Common myeloid progenitor, CD34-positive (primary cell): Measurements from ENCODE around the gene TLL2.

Source experiments
- CTCF ChIA-PET: fragments of 350-600 bp; sonication (Branson Sonifier 250); formaldehyde crosslinking; loops from one replicate; lab custom pipeline; 2021; ENCODE audit warnings: antibody characterized with exemption; lab: Charles Lee
- POLR2A ChIA-PET: fragments of 350-600 bp; sonication (Branson Sonifier 250); formaldehyde crosslinking; loops from one replicate; lab custom pipeline; 2021; ENCODE audit warnings: antibody characterized with exemption; lab: Charles Lee
- DNase-seq, 3 donors: peaks; one replicate each; pipeline versions ENCODE4 v3.0.0 to v3.0.0-alpha.2; 2013
- H3K27ac ChIP-seq, 2 experiments: 1 replicate in 1 of 2; 2 replicates in 1 of 2; pipeline ENCODE4 v1.7.0; 2013; ENCODE audit warnings: inconsistent platforms in 2 of 2, low read length in 2 of 2, mild to moderate bottlenecking in 2 of 2, low read depth in 1 of 2, moderate library complexity in 1 of 2; ENCODE audit not compliant: severe bottlenecking in 2 of 2, insufficient read depth in 1 of 2, poor library complexity in 1 of 2
- H3K27me3 ChIP-seq, 5 experiments: replicated peaks in 2 of 5; 1 replicate in 3 of 5; 2 replicates in 2 of 5; pipeline versions ENCODE4 v1.6.1 to v1.7.0; 2013; ENCODE audit warnings: low read length in 4 of 5, mild to moderate bottlenecking in 2 of 5, moderate library complexity in 2 of 5, inconsistent platforms in 1 of 5; ENCODE audit not compliant: insufficient read depth in 5 of 5, control insufficient read depth in 4 of 5
- H3K36me3 ChIP-seq, 4 experiments: 1 replicate in 2 of 4; 2 replicates in 2 of 4; pipeline versions ENCODE4 v1.6.1 to v1.7.0; 2013; ENCODE audit warnings: low read length in 3 of 4, control low read depth in 1 of 4, mild to moderate bottlenecking in 1 of 4; ENCODE audit not compliant: control insufficient read depth in 4 of 4, insufficient read depth in 4 of 4
- H3K4me1 ChIP-seq, 4 experiments: 1 replicate in 3 of 4; 2 replicates in 1 of 4; pipeline versions ENCODE4 v1.6.1 to v1.7.1; 2013; ENCODE audit warnings: low read length in 3 of 4, mild to moderate bottlenecking in 3 of 4, control low read depth in 1 of 4, inconsistent platforms in 1 of 4, moderate library complexity in 1 of 4; ENCODE audit not compliant: control insufficient read depth in 4 of 4, insufficient read depth in 4 of 4; ENCODE audit errors: control extremely low read depth in 1 of 4
- H3K4me3 ChIP-seq, 7 experiments: 1 replicate in 4 of 7; 2 replicates in 3 of 7; pipeline versions ENCODE4 v1.5.1 to v1.7.0; 2013; ENCODE audit warnings: mild to moderate bottlenecking in 7 of 7, low read length in 6 of 7, moderate library complexity in 6 of 7, inconsistent platforms in 2 of 7, low read depth in 2 of 7, control low read depth in 1 of 7; ENCODE audit not compliant: insufficient read depth in 4 of 7, control insufficient read depth in 1 of 7; ENCODE audit errors: extremely low read depth in 1 of 7
- H3K9me3 ChIP-seq, 5 experiments: 1 replicate in 4 of 5; 2 replicates in 1 of 5; pipeline versions ENCODE4 v1.6.1 to v1.7.1; 2013; ENCODE audit warnings: low read length in 4 of 5, mild to moderate bottlenecking in 2 of 5, inconsistent platforms in 1 of 5, low read depth in 1 of 5, moderate library complexity in 1 of 5; ENCODE audit not compliant: control insufficient read depth in 4 of 5, insufficient read depth in 2 of 5; ENCODE audit errors: control extremely low read depth in 1 of 5
- WGBS: methylation state at CpG from one replicate; pipeline ENCODE4 v1.1.5; 2013; ENCODE audit not compliant: insufficient coverage; 5-methylcytosine and 5-hydroxymethylcytosine counted together

The TLL2 gene

DNA sequence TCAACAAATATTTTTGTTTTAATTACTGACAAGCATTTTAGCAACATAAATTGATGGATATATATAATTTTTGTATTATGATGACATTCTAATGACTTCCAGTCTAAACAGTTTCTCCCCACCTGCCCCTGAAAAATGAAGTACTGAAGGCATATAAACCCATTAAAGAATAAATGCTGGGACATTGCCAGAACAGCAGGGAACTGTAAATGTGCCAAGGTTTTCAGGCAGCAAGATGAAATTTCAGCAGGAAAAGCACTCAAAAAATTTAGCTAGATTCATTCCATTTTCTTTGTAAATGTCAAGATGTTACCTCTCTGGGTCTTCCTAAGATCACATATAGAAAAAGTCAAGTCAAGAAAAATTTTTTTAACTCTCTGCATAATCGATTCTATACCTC, 11.0 kb upstream of the TLL2 start:
- ChIA-PET POLR2A (no interaction called here), CTCF (interaction anchor here (0.9 kb wide), 1 partner anchor 14 kb away, joined by 3 read pairs; no protein-coding TSS in a partner anchor)
- H3K4me3 ChIP-seq = no peak overlapping the region
- H3K27ac ChIP-seq = no peak overlapping the region
- DNase-seq = no peak
- no CpG with 5 or more reads among the region's 1 CpG for WGBS
- H3K4me1 ChIP-seq = peaks cover 0 to 2% (median 0%) of the 10 kb centered on the region in 4 experiments
- H3K36me3 ChIP-seq = peaks cover 19 to 64% (median 42%) of the 10 kb centered on the region in 4 experiments
- no peaks in the 10 kb centered on the region for H3K9me3 ChIP-seq
- H3K27me3 ChIP-seq = no peaks in the 10 kb centered on the region

GRCh38 chr10:96517284-96517683, 3.6 kb upstream of the TLL2 start:
- Histone ChIP-seq H3K4me3 (no peak overlapping the region), H3K9me3 (no peaks in the 10 kb centered on the region), H3K36me3 (peaks cover 5 to 27% (median 16%) of the 10 kb centered on the region in 4 experiments), H3K27me3 (peaks cover 7 to 51% (median 22%) of the 10 kb centered on the region in 5 experiments), H3K4me1 (peaks cover 0 to 22% (median 22%) of the 10 kb centered on the region in 4 experiments), H3K27ac (no peak overlapping the region)
- WGBS = 100% methylated on average over 1 of the region's 1 CpG
- DNase-seq = peak in 1 of 3 donors; percentile 19
- POLR2A ChIA-PET = no interaction called here
- CTCF ChIA-PET = interaction anchor here (1.8 kb wide), 1 partner anchor 64 kb away, joined by 3 read pairs; no protein-coding TSS in a partner anchor

- no peak for DNase-seq
- no peak overlapping the region for H3K4me3 ChIP-seq
- H3K36me3 ChIP-seq = peaks cover 0 to 18% (median 10%) of the 10 kb centered on the region in 4 experiments
- POLR2A ChIA-PET = no interaction called here
- no peak overlapping the region for H3K27ac ChIP-seq
- CTCF ChIA-PET = interaction anchor here (0.9 to 1.8 kb wide), 7 partner anchors 10 to 142 kb away, joined by 3 to 5 read pairs (median 3); no protein-coding TSS in a partner anchor
- peaks cover 0 to 24% (median 23%) of the 10 kb centered on the region in 4 experiments for H3K4me1 ChIP-seq
- 96% methylated on average over 2 of the region's 2 CpGs for WGBS
- H3K27me3 ChIP-seq = peaks cover 7 to 61% (median 30%) of the 10 kb centered on the region in 5 experiments
- H3K9me3 ChIP-seq = no peaks in the 10 kb centered on the region
Measured at GRCh38 chr10:96516337-96516736, 2.6 kb upstream of the TLL2 start.

DNA sequence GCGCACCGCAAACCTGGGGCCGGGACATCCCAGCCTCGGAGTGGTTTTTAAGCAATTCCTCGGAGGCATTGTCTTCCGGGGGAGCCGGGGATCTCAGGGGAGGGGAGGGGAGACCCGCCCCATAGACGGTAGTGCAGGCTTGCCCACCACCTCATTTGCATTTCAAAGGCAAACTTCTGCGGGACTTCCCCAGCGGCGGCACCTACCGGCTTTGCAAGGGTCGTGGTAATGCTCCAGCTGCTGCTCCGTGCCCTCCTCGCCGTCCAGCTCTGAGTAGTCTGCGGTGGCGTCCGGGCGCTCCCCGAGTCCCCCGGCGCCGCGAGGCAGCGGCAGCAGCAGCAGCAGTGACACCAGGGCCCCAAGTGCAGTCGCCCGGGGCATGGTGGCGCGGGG, 425 bp downstream of the TLL2 start:
- Histone ChIP-seq H3K4me3 (peak overlapping the region; percentile 40 to 73 (median 64)), H3K27ac (no peak overlapping the region), H3K4me1 (peaks cover 0 to 24% (median 23%) of the 10 kb centered on the region in 4 experiments), H3K36me3 (peaks cover 0 to 4% (median 1%) of the 10 kb centered on the region in 4 experiments), H3K9me3 (no peaks in the 10 kb centered on the region), H3K27me3 (peaks cover 7 to 66% (median 30%) of the 10 kb centered on the region in 5 experiments)
- ChIA-PET POLR2A (interaction anchor here (0.7 to 1.1 kb wide), 2 partner anchors 10 to 94 kb away, joined by 3 read pairs; no protein-coding TSS in a partner anchor), CTCF (interaction anchor here (0.7 to 3.1 kb wide), 7 partner anchors 9 to 142 kb away, joined by 3 to 20 read pairs (median 6); no protein-coding TSS in a partner anchor)
- 1% methylated on average over 29 of the region's 31 CpGs for WGBS
- DNase-seq = peak in 1 of 3 donors; percentile 61

GRCh38 chr10:96512524-96513304, 1.0 kb downstream of the TLL2 start:
- Histone ChIP-seq H3K4me3 (peak overlapping the region; percentile 40 to 73 (median 64)), H3K27ac (no peak overlapping the region), H3K27me3 (peaks cover 7 to 65% (median 30%) of the 10 kb centered on the region in 5 experiments), H3K9me3 (no peaks in the 10 kb centered on the region), H3K36me3 (no peaks in the 10 kb centered on the region), H3K4me1 (peaks cover 0 to 24% (median 23%) of the 10 kb centered on the region in 4 experiments)
- WGBS = under 1% methylated on average over 52 of the region's 65 CpGs
- peak in 2 of 3 donors; percentile 29 to 43 for DNase-seq
- POLR2A ChIA-PET = interaction anchor here (1.1 kb wide), 1 partner anchor 10 kb away, joined by 3 read pairs; no protein-coding TSS in a partner anchor
- CTCF ChIA-PET = interaction anchor here (0.7 to 3.1 kb wide), 8 partner anchors 10 to 142 kb away, joined by 3 to 20 read pairs (median 6); no protein-coding TSS in a partner anchor

- H3K4me1 ChIP-seq = peaks cover 0 to 24% (median 23%) of the 10 kb centered on the region in 4 experiments
- no peaks in the 10 kb centered on the region for H3K9me3 ChIP-seq
- no peak overlapping the region for H3K4me3 ChIP-seq
- ChIA-PET POLR2A (no interaction called here), CTCF (interaction anchor here (0.8 to 4.2 kb wide), 17 partner anchors 9 to 494 kb away, joined by 3 to 26 read pairs (median 4); no protein-coding TSS in a partner anchor)
- WGBS = 78% methylated on average over 5 of the region's 7 CpGs
- H3K36me3 ChIP-seq = no peaks in the 10 kb centered on the region
- peak; percentile 31 to 37 (median 31) for DNase-seq
- peaks cover 7 to 57% (median 33%) of the 10 kb centered on the region in 5 experiments for H3K27me3 ChIP-seq
- H3K27ac ChIP-seq = no peak overlapping the region
Measured at GRCh38 chr10:96511044-96511945, 2.4 kb downstream of the TLL2 start.
